Central memory CD8-positive, alpha-beta T cell (primary cell): ENCODE data around the gene ITGAD.

Experiments used
- ATAC-seq: fragments of 150-1000 bp; cut with Tn5 transposase; replicated peaks from 2 replicates; pipeline ENCODE4 v1.10.0; 2022; ENCODE audit warnings: mild to moderate bottlenecking, moderate FRiP score, moderate number of reproducible peaks; ENCODE audit not compliant: poor library complexity, severe bottlenecking; ENCODE audit errors: extremely low read depth
- DNase-seq, 2 donors: peaks; one replicate each; pipeline ENCODE4 v3.0.0; 2021; ENCODE audit warnings: low spot score in 2 of 2
- H3K27ac Mint-ChIP-seq: one replicate; pipeline ENCODE4 v1.8.0; 2022; ENCODE audit warnings: low read depth, mild to moderate bottlenecking, moderate library complexity, mixed read lengths
- H3K27me3 Mint-ChIP-seq: one replicate; pipeline ENCODE4 v1.8.0; 2022; ENCODE audit warnings: mixed read lengths
- H3K36me3 Mint-ChIP-seq: one replicate; pipeline ENCODE4 v1.8.0; 2022; ENCODE audit warnings: mild to moderate bottlenecking, moderate library complexity, mixed read lengths; ENCODE audit not compliant: insufficient read depth
- H3K4me1 Mint-ChIP-seq: one replicate; pipeline ENCODE4 v1.8.0; 2022; ENCODE audit warnings: mixed read lengths
- H3K4me3 Mint-ChIP-seq: one replicate; pipeline ENCODE4 v1.8.0; 2022; ENCODE audit warnings: mild to moderate bottlenecking, moderate library complexity, mixed read lengths
- H3K9me3 Mint-ChIP-seq: one replicate; pipeline ENCODE4 v1.8.0; 2022; ENCODE audit warnings: mixed read lengths

The ITGAD gene

GRCh38 chr16:31393056-31393455 is at the start of gene ITGAD:
TSS of gene ITGAD (plus strand) at chr16:31393335. CDS start at chr16:31393361, 26 bp downstream.
- DNase-seq = no peak
- Mint-ChIP-seq H3K9me3 (no peaks in the 10 kb centered on the region), H3K4me3 (no peak within 1 kb of the TSS), H3K36me3 (no peaks in the 10 kb centered on the region), H3K27ac (no peak within 1 kb of the TSS), H3K4me1 (no peaks in the 10 kb centered on the region), H3K27me3 (no peaks in the 10 kb centered on the region)
- no peak for ATAC-seq

- H3K4me3 Mint-ChIP-seq = peak overlapping the region; percentile 41
- no peaks in the 10 kb centered on the region for H3K36me3 Mint-ChIP-seq
- DNase-seq (no peak), ATAC-seq (no peak)
- peak overlapping the region; percentile 19 for H3K27ac Mint-ChIP-seq
- H3K27me3 Mint-ChIP-seq = no peaks in the 10 kb centered on the region
- H3K4me1 Mint-ChIP-seq = peaks cover 26% of the 10 kb centered on the region
- H3K9me3 Mint-ChIP-seq = no peaks in the 10 kb centered on the region
Observed at GRCh38 chr16:31344712-31345111, 48.4 kb upstream of the ITGAD start.

- no peak overlapping the region for H3K4me3 Mint-ChIP-seq
- H3K4me1 Mint-ChIP-seq = peaks cover 36% of the 10 kb centered on the region
- H3K9me3 Mint-ChIP-seq = no peaks in the 10 kb centered on the region
- DNase-seq = no peak
- no peaks in the 10 kb centered on the region for H3K27me3 Mint-ChIP-seq
- no peak for ATAC-seq
- H3K27ac Mint-ChIP-seq = no peak overlapping the region
- no peaks in the 10 kb centered on the region for H3K36me3 Mint-ChIP-seq
Observed at GRCh38 chr16:31347445-31347844, 45.7 kb upstream of the ITGAD start.

- no peaks in the 10 kb centered on the region for H3K9me3 Mint-ChIP-seq
- peaks cover 46% of the 10 kb centered on the region for H3K4me1 Mint-ChIP-seq
- no peak overlapping the region for H3K27ac Mint-ChIP-seq
- H3K27me3 Mint-ChIP-seq = no peaks in the 10 kb centered on the region
- no peak overlapping the region for H3K4me3 Mint-ChIP-seq
- ATAC-seq (no peak), DNase-seq (no peak)
- H3K36me3 Mint-ChIP-seq = no peaks in the 10 kb centered on the region
Observed at GRCh38 chr16:31348579-31348978, 44.6 kb upstream of the ITGAD start.

GRCh38 chr16:31350275-31351005 is 42.7 kb upstream of the ITGAD start:
- Mint-ChIP-seq H3K36me3 (no peaks in the 10 kb centered on the region), H3K27me3 (no peaks in the 10 kb centered on the region), H3K27ac (no peak overlapping the region), H3K9me3 (no peaks in the 10 kb centered on the region), H3K4me3 (no peak overlapping the region), H3K4me1 (peaks cover 48% of the 10 kb centered on the region)
- DNase-seq (no peak), ATAC-seq (no peak)

- DNase-seq = no peak
- ATAC-seq = no peak
- Mint-ChIP-seq H3K27ac (no peak overlapping the region), H3K27me3 (no peaks in the 10 kb centered on the region), H3K4me3 (no peak overlapping the region), H3K36me3 (no peaks in the 10 kb centered on the region), H3K4me1 (peaks cover 57% of the 10 kb centered on the region), H3K9me3 (no peaks in the 10 kb centered on the region)
Observed at GRCh38 chr16:31351246-31351941, 41.7 kb upstream of the ITGAD start.

- Mint-ChIP-seq H3K4me3 (no peak overlapping the region), H3K27ac (no peak overlapping the region), H3K36me3 (no peaks in the 10 kb centered on the region), H3K27me3 (no peaks in the 10 kb centered on the region), H3K9me3 (no peaks in the 10 kb centered on the region), H3K4me1 (peaks cover 52% of the 10 kb centered on the region)
- no peak for ATAC-seq
- DNase-seq = no peak
Observed at GRCh38 chr16:31351942-31352325, 41.2 kb upstream of the ITGAD start.

- DNase-seq (no peak), ATAC-seq (no peak)
- Mint-ChIP-seq H3K9me3 (no peaks in the 10 kb centered on the region), H3K27ac (no peak overlapping the region), H3K27me3 (no peaks in the 10 kb centered on the region), H3K4me3 (no peak overlapping the region), H3K4me1 (peaks cover 50% of the 10 kb centered on the region), H3K36me3 (no peaks in the 10 kb centered on the region)
Observed at GRCh38 chr16:31352376-31353115, 40.6 kb upstream of the ITGAD start.

GRCh38 chr16:31354394-31355291 is 38.5 kb upstream of the ITGAD start, which contains the start of gene ITGAX:
TSS of gene ITGAX (plus strand) at chr16:31355176. CDS start at chr16:31355255, 79 bp downstream.
- peak; percentile 93 for ATAC-seq
- H3K4me1 Mint-ChIP-seq = peaks cover 54% of the 10 kb centered on the region
- peak within 1 kb of the TSS; percentile 76 for H3K27ac Mint-ChIP-seq
- DNase-seq = peak in 1 of 2 donors; percentile 39
- no peaks in the 10 kb centered on the region for H3K9me3 Mint-ChIP-seq
- H3K36me3 Mint-ChIP-seq = peaks cover 2% of the 10 kb centered on the region
- H3K4me3 Mint-ChIP-seq = peak within 1 kb of the TSS; percentile 66
- H3K27me3 Mint-ChIP-seq = no peaks in the 10 kb centered on the region

- peak overlapping the region; percentile 76 for H3K27ac Mint-ChIP-seq
- peak overlapping the region; percentile 66 for H3K4me3 Mint-ChIP-seq
- DNase-seq (no peak), ATAC-seq (no peak)
- H3K36me3 Mint-ChIP-seq = peaks cover 2% of the 10 kb centered on the region
- no peaks in the 10 kb centered on the region for H3K9me3 Mint-ChIP-seq
- no peaks in the 10 kb centered on the region for H3K27me3 Mint-ChIP-seq
- peaks cover 50% of the 10 kb centered on the region for H3K4me1 Mint-ChIP-seq
Observed at GRCh38 chr16:31355431-31356100, 37.6 kb upstream of the ITGAD start.

- peaks cover 2% of the 10 kb centered on the region for H3K36me3 Mint-ChIP-seq
- DNase-seq = no peak
- H3K4me3 Mint-ChIP-seq = no peak overlapping the region
- ATAC-seq = no peak
- H3K9me3 Mint-ChIP-seq = no peaks in the 10 kb centered on the region
- no peaks in the 10 kb centered on the region for H3K27me3 Mint-ChIP-seq
- H3K27ac Mint-ChIP-seq = peak overlapping the region; percentile 65
- peaks cover 55% of the 10 kb centered on the region for H3K4me1 Mint-ChIP-seq
Observed at GRCh38 chr16:31356566-31357323, 36.4 kb upstream of the ITGAD start.
